ENCODE data around the gene GGACT.

DNA sequence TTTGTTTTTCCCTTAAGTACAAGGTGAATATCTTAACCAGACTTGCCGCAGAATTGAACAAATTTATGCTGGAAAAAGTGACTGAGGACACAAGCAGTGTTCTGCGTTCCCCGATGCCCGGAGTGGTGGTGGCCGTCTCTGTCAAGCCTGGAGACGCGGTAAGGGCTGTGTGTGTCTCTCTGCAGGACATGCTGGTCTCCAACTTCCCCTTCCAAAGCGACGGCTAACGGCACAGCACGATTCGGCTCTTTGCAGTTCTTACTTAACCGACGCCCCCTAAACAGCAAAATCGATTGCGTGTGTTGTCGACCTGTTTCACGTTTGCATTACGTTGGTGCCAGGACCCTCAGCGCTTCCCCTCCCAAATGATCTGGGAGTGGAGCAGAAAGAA is 73.2 kb downstream of the GGACT start:
- TF ChIP-seq, protein P1, sequence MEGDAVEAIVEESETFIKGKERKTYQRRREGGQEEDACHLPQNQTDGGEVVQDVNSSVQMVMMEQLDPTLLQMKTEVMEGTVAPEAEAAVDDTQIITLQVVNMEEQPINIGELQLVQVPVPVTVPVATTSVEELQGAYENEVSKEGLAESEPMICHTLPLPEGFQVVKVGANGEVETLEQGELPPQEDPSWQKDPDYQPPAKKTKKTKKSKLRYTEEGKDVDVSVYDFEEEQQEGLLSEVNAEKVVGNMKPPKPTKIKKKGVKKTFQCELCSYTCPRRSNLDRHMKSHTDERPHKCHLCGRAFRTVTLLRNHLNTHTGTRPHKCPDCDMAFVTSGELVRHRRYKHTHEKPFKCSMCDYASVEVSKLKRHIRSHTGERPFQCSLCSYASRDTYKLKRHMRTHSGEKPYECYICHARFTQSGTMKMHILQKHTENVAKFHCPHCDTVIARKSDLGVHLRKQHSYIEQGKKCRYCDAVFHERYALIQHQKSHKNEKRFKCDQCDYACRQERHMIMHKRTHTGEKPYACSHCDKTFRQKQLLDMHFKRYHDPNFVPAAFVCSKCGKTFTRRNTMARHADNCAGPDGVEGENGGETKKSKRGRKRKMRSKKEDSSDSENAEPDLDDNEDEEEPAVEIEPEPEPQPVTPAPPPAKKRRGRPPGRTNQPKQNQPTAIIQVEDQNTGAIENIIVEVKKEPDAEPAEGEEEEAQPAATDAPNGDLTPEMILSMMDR (IDR thresholded peaks at IDR 0.05), result no peak
- TF ChIP-seq POLR2A (IDR thresholded peaks at IDR 0.05) (no peak), POLR2AphosphoS5 (IDR thresholded peaks at IDR 0.05) (no peak)
